ENCODE data around the gene APOLD1.

DNA sequence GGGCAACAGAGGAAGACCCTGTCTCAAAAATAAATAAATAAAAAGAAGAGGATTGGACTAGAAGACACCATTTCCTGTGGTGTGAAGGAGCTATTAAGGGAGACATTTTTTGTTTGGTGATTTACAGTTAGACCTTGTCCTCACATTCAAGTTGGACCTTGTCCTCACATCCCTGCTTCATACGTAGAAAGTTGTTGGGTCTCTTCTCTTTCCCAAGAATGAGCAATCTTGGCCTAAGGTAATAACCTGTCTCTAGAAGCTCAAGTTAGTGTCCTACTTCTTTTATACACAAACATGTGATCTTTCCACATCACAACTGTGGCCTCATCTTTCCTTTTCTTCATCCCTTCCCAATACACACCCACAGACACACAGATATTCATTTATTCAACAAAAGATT, 13.0 kb downstream of the APOLD1 start:
- TF ChIP-seq, protein P1, sequence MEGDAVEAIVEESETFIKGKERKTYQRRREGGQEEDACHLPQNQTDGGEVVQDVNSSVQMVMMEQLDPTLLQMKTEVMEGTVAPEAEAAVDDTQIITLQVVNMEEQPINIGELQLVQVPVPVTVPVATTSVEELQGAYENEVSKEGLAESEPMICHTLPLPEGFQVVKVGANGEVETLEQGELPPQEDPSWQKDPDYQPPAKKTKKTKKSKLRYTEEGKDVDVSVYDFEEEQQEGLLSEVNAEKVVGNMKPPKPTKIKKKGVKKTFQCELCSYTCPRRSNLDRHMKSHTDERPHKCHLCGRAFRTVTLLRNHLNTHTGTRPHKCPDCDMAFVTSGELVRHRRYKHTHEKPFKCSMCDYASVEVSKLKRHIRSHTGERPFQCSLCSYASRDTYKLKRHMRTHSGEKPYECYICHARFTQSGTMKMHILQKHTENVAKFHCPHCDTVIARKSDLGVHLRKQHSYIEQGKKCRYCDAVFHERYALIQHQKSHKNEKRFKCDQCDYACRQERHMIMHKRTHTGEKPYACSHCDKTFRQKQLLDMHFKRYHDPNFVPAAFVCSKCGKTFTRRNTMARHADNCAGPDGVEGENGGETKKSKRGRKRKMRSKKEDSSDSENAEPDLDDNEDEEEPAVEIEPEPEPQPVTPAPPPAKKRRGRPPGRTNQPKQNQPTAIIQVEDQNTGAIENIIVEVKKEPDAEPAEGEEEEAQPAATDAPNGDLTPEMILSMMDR (conservative IDR thresholded peaks at IDR 0.05; ENCODE audit: low read depth, low read length), result no peak
- TF ChIP-seq EZH2 (IDR thresholded peaks at IDR 0.05; ENCODE audit: borderline replicate concordance, low read depth, low read length, poor library complexity, severe bottlenecking), result no peak

Measured in A673 (cell line).